Kidney epithelial cell (primary cell): ENCODE results near the gene KCNIP1. TPM values are rescaled to one million over a fixed set of nuclear protein-coding genes. Genes with fewer than 3 reads are reported as not detected.

Experiments
- DNase-seq: peaks from one replicate; pipeline ENCODE4 v3.0.0-alpha.2; 2010; ENCODE audit warnings: low read depth
- H3K27me3 ChIP-seq: 2 replicates; pipeline ENCODE4 v1.6.0; 2011; ENCODE audit warnings: low read length; ENCODE audit not compliant: control insufficient read depth, insufficient read depth
- H3K36me3 ChIP-seq: 2 replicates; pipeline ENCODE4 v1.5.1; 2011; ENCODE audit warnings: low read length; ENCODE audit not compliant: control insufficient read depth, insufficient read depth
- H3K4me3 ChIP-seq: 2 replicates; pipeline ENCODE4 v1.5.1; 2011; ENCODE audit warnings: low read depth, mild to moderate bottlenecking, control low read depth, low read length
- total RNA-seq: library from RNA; depleted of rRNA; stranded (reverse); fragments of >200 nt; gene quantifications from 2 replicates; pipeline ENCODE4 v1.2.3, GENCODE V29; 2015
- TF ChIP-seq, protein P1 (sequence below): IDR thresholded peaks from 2 replicates; pipeline ENCODE4 v1.5.1; 2011; ENCODE audit warnings: mild to moderate bottlenecking, moderate library complexity, low read length, control low read depth, inconsistent platforms; ENCODE audit not compliant: insufficient read depth, poor library complexity, severe bottlenecking

Gene KCNIP1
- total RNA-seq, 1 donor from 2014 or later: 3.4 TPM

DNA sequence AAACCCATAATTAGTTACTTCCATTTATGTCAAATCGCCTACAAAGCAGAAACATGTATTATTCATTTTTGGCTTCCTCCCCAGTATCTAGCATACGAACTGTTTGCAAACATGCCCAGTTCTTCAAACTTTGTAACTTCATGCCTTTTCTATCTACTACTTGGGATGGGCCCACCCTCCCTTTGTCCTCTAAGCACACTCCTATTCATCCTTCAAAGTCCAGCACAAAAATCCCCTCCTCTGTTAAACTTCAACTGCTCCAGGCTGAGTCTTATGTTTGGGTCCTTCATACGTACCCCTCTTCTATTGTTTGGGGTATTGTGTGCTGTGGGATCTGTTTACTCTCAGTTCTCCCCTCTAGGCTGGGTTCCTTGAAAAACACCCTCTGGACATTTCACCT, 55.5 kb downstream of the KCNIP1 start:
- no peak for DNase-seq
- TF ChIP-seq, protein P1, sequence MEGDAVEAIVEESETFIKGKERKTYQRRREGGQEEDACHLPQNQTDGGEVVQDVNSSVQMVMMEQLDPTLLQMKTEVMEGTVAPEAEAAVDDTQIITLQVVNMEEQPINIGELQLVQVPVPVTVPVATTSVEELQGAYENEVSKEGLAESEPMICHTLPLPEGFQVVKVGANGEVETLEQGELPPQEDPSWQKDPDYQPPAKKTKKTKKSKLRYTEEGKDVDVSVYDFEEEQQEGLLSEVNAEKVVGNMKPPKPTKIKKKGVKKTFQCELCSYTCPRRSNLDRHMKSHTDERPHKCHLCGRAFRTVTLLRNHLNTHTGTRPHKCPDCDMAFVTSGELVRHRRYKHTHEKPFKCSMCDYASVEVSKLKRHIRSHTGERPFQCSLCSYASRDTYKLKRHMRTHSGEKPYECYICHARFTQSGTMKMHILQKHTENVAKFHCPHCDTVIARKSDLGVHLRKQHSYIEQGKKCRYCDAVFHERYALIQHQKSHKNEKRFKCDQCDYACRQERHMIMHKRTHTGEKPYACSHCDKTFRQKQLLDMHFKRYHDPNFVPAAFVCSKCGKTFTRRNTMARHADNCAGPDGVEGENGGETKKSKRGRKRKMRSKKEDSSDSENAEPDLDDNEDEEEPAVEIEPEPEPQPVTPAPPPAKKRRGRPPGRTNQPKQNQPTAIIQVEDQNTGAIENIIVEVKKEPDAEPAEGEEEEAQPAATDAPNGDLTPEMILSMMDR: no peak
- H3K36me3 ChIP-seq: no peaks in the 10 kb centered on the region

GRCh38 chr5:170560938-170561337, 57.1 kb downstream of the KCNIP1 start:
- Histone ChIP-seq H3K27me3 (no peaks in the 10 kb centered on the region), H3K36me3 (no peaks in the 10 kb centered on the region), H3K4me3 (no peak overlapping the region)
- TF ChIP-seq, protein P1: no peak
- DNase-seq: no peak

More for the DNA sequence above, 55.5 kb downstream of the KCNIP1 start:
- no peak overlapping the region for H3K4me3 ChIP-seq
- H3K27me3 ChIP-seq: no peaks in the 10 kb centered on the region

- TF ChIP-seq, protein P1: no peak
- Histone ChIP-seq H3K4me3 (no peak overlapping the region), H3K27me3 (no peaks in the 10 kb centered on the region)
These were observed 58.5 kb downstream of the KCNIP1 start for GRCh38 chr5:170562166-170562874.

DNA sequence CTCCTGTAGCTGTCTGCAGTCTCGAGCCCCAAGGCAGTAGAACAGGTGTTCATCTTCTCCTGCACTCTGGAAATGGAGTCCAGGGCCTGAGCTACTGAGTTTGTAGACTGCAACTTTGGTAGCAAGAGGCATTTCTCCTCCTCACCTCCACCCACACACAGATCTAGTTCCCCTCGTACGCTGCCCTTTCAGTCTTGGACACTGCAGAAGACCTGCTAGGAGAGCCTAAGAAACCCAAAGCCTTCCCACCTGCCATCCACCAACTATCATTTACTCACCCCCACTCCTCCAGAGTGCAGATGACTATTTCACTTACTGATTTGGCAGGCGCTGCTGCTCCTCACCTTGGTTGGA, 59.0 kb downstream of the KCNIP1 start:
- no peaks in the 10 kb centered on the region for H3K27me3 ChIP-seq
- DNase-seq: no peak

More at GRCh38 chr5:170562166-170562874, 58.5 kb downstream of the KCNIP1 start:
- no peak for DNase-seq
- no peaks in the 10 kb centered on the region for H3K36me3 ChIP-seq

GRCh38 chr5:170563824-170564567, 60.2 kb downstream of the KCNIP1 start:
- TF ChIP-seq, protein P1: no peak
- H3K27me3 ChIP-seq: no peaks in the 10 kb centered on the region
- H3K36me3 ChIP-seq: no peaks in the 10 kb centered on the region
- H3K4me3 ChIP-seq: no peak overlapping the region
- DNase-seq: no peak

More for the DNA sequence above, 59.0 kb downstream of the KCNIP1 start:
- TF ChIP-seq, protein P1: no peak
- no peak overlapping the region for H3K4me3 ChIP-seq
- H3K36me3 ChIP-seq: no peaks in the 10 kb centered on the region
